HEK293 (cell line): Measurements from ENCODE around the gene NLGN1.

ENCODE experiments used
- CTCF ChIA-PET: fragments of 350-600 bp; formaldehyde crosslinking; extraction: SDS; loops from one replicate; lab custom pipeline; 2021; ENCODE audit warnings: antibody characterized with exemption; lab: Yijun Ruan, JAX
- POLR2A ChIA-PET: fragments of 300-600 bp; formaldehyde crosslinking; extraction: SDS; loops from one replicate; lab custom pipeline; 2020; ENCODE audit warnings: antibody characterized with exemption, inconsistent platforms; lab: Yijun Ruan, JAX
- H3K27ac ChIP-seq: fragments of 200-500 bp; sonication (Bioruptor generic); 2 replicates; pipeline ENCODE4 v1.5.1; 2014; ENCODE audit warnings: low read depth, low read length, control low read depth, inconsistent platforms; ENCODE audit errors: extremely low read depth
- H3K36me3 ChIP-seq, 2 experiments: fragments of 200-500 bp in 1 of 2; sonication (Bioruptor generic) in 1 of 2; 1 replicate in 1 of 2; 2 replicates in 1 of 2; pipeline ENCODE4 v1.5.1; 2014 to 2017; ENCODE audit warnings: inconsistent platforms in 2 of 2, low read length in 2 of 2; ENCODE audit not compliant: control insufficient read depth in 2 of 2, insufficient read depth in 1 of 2
- H3K4me1 ChIP-seq: fragments of 200-500 bp; sonication (Bioruptor generic); 2 replicates; pipeline ENCODE4 v1.5.1; 2014; ENCODE audit warnings: mild to moderate bottlenecking, low read length, inconsistent platforms; ENCODE audit not compliant: control insufficient read depth, insufficient read depth
- H3K4me3 ChIP-seq: 2 replicates; pipeline ENCODE4 v1.5.1; 2011; ENCODE audit warnings: low read depth, mild to moderate bottlenecking, control low read depth, low read length, moderate library complexity
- H3K9me3 ChIP-seq: fragments of 200-500 bp; sonication (Bioruptor generic); 2 replicates; pipeline ENCODE4 v1.5.1; 2014; ENCODE audit warnings: low read depth, low read length, inconsistent platforms; ENCODE audit not compliant: control insufficient read depth, insufficient read depth
- BCL11A ChIP-seq: fragments of 450-650 bp; formaldehyde crosslinking; IDR thresholded peaks from 2 replicates; pipeline ENCODE4 v1.5.1; 2016; ENCODE audit warnings: low read depth, missing biosample characterization, missing genetic modification characterization
- EGR2 ChIP-seq: fragments of 450-650 bp; formaldehyde crosslinking; IDR thresholded peaks from 2 replicates; pipeline ENCODE4 v1.5.1; 2016; ENCODE audit warnings: low read depth, missing biosample characterization, missing genetic modification characterization
- HOXA7 ChIP-seq: sonication (generic); formaldehyde crosslinking; IDR thresholded peaks from 2 replicates; pipeline ENCODE4 v1.8.1; 2022; ENCODE audit warnings: missing genetic modification reagents, borderline replicate concordance
- HOXC10 ChIP-seq: sonication (generic); formaldehyde crosslinking; IDR thresholded peaks from 2 replicates; pipeline ENCODE4 v1.8.1; 2023; ENCODE audit warnings: mild to moderate bottlenecking, missing genetic modification reagents
- MZF1 ChIP-seq: fragments of 450-650 bp; formaldehyde crosslinking; IDR thresholded peaks from 2 replicates; pipeline ENCODE4 v1.5.1; 2017; ENCODE audit warnings: missing biosample characterization, missing genetic modification characterization, borderline replicate concordance
- ZFP3 ChIP-seq: fragments of 450-650 bp; formaldehyde crosslinking; IDR thresholded peaks from 2 replicates; pipeline ENCODE4 v1.5.1; 2016; ENCODE audit warnings: low read depth, missing biosample characterization, missing genetic modification characterization
- ZFP41 ChIP-seq: fragments of 450-650 bp; formaldehyde crosslinking; IDR thresholded peaks from 2 replicates; pipeline ENCODE4 v1.5.1; 2016; ENCODE audit warnings: missing biosample characterization, missing genetic modification characterization, borderline replicate concordance
- ZNF121 ChIP-seq: fragments of 450-650 bp; formaldehyde crosslinking; IDR thresholded peaks from 2 replicates; pipeline ENCODE4 v1.5.1; 2016; ENCODE audit warnings: missing biosample characterization, missing genetic modification characterization
- ZNF140 ChIP-seq: fragments of 450-650 bp; formaldehyde crosslinking; IDR thresholded peaks from 2 replicates; pipeline ENCODE4 v1.5.1; 2016; ENCODE audit warnings: missing biosample characterization, missing genetic modification characterization
- ZNF174 ChIP-seq: fragments of 450-650 bp; formaldehyde crosslinking; IDR thresholded peaks from 2 replicates; pipeline ENCODE4 v1.5.0; 2017; ENCODE audit warnings: missing biosample characterization, mild to moderate bottlenecking, missing genetic modification characterization
- ZNF184 ChIP-seq: fragments of 450-650 bp; IDR thresholded peaks from 2 replicates; pipeline ENCODE4 v1.5.1; 2018; ENCODE audit warnings: missing biosample characterization, mild to moderate bottlenecking, missing genetic modification characterization
- ZNF211 ChIP-seq: fragments of 450-650 bp; formaldehyde crosslinking; IDR thresholded peaks from 2 replicates; pipeline ENCODE4 v1.5.1; 2016; ENCODE audit warnings: low read depth, missing biosample characterization, missing genetic modification characterization
- ZNF302 ChIP-seq: fragments of 450-650 bp; formaldehyde crosslinking; IDR thresholded peaks from 2 replicates; pipeline ENCODE4 v1.5.1; 2016; ENCODE audit warnings: missing biosample characterization, missing genetic modification characterization, low read depth
- ZNF324 ChIP-seq: fragments of 450-650 bp; formaldehyde crosslinking; IDR thresholded peaks from 2 replicates; pipeline ENCODE4 v1.5.1; 2016; ENCODE audit warnings: missing biosample characterization, missing genetic modification characterization
- ZNF366 ChIP-seq: fragments of 450-650 bp; formaldehyde crosslinking; conservative IDR thresholded peaks from 2 replicates; pipeline ENCODE4 v1.5.1; 2016; ENCODE audit warnings: missing biosample characterization, missing genetic modification characterization
- ZNF394 ChIP-seq: fragments of 450-650 bp; formaldehyde crosslinking; IDR thresholded peaks from 2 replicates; pipeline ENCODE4 v1.5.1; 2016; ENCODE audit warnings: missing biosample characterization, missing genetic modification characterization, mild to moderate bottlenecking, moderate library complexity, borderline replicate concordance
- ZNF404 ChIP-seq: fragments of 450-650 bp; formaldehyde crosslinking; IDR thresholded peaks from 2 replicates; pipeline ENCODE4 v1.5.1; 2017; ENCODE audit warnings: missing biosample characterization, missing genetic modification characterization
- ZNF514 ChIP-seq: fragments of 450-650 bp; formaldehyde crosslinking; IDR thresholded peaks from 2 replicates; pipeline ENCODE4 v1.5.1; 2016; ENCODE audit warnings: missing biosample characterization, missing genetic modification characterization
- ZNF529 ChIP-seq: fragments of 450-650 bp; formaldehyde crosslinking; IDR thresholded peaks from 2 replicates; pipeline ENCODE4 v1.5.1; 2017; ENCODE audit warnings: missing genetic modification characterization, missing biosample characterization; ENCODE audit not compliant: insufficient replicate concordance
- ZNF548 ChIP-seq: fragments of 450-650 bp; formaldehyde crosslinking; IDR thresholded peaks from 2 replicates; pipeline ENCODE4 v1.5.1; 2016; ENCODE audit warnings: missing biosample characterization, missing genetic modification characterization
- ZNF707 ChIP-seq: fragments of 450-650 bp; formaldehyde crosslinking; IDR thresholded peaks from 2 replicates; pipeline ENCODE4 v1.5.1; 2016; ENCODE audit warnings: missing biosample characterization, missing genetic modification characterization
- ZNF76 ChIP-seq: fragments of 450-650 bp; formaldehyde crosslinking; IDR thresholded peaks from 2 replicates; pipeline ENCODE4; 2016; ENCODE audit warnings: low read depth, missing biosample characterization, missing genetic modification characterization, borderline replicate concordance
- TF ChIP-seq, protein P1 (sequence below): fragments of 450-650 bp; formaldehyde crosslinking; IDR thresholded peaks from 2 replicates; pipeline ENCODE4 v1.5.1; 2017; ENCODE audit warnings: missing biosample characterization, missing genetic modification characterization
- TF ChIP-seq, protein P2 (sequence below): fragments of 450-650 bp; formaldehyde crosslinking; IDR thresholded peaks from 2 replicates; pipeline ENCODE4 v1.5.0; 2017; ENCODE audit warnings: missing biosample characterization, missing genetic modification characterization, borderline replicate concordance
- TF ChIP-seq, protein P3 (sequence below): fragments of 450-650 bp; formaldehyde crosslinking; IDR thresholded peaks from 2 replicates; pipeline ENCODE4; 2016; ENCODE audit warnings: missing biosample characterization, missing genetic modification characterization
- TF ChIP-seq, protein P4 (sequence below): fragments of 450-650 bp; formaldehyde crosslinking; IDR thresholded peaks from 2 replicates; pipeline ENCODE4 v1.5.1; 2016; ENCODE audit warnings: missing biosample characterization, missing genetic modification characterization

Gene NLGN1

DNA sequence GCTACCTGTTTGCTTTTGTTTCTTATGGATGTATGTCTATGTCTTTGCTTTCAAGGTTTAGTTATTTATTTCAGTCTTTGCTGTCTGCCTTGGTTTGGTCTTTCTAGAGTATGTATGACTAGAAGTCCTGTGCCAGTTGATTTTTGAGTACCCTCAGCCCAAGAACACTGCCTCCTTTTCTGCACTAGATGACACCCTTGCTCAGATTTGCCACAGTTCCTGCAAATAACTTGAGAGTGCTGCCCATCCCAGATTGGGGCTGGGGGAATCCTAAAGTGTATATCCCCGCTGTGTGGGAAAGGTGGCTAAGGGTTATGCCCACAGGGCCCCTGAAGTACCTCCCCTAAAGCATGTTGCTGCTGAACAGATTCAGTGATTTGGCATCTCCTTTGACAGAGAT, 32.0 kb downstream of the NLGN1 start:
- ChIA-PET POLR2A (no interaction called here), CTCF (no interaction called here)
- TF ChIP-seq HOXA7 (CRISPR knock-in tag) (no peak), ZNF140 (no peak), ZNF211 (tag by site-specific recombination) (no peak), ZNF394 (tag by site-specific recombination) (no peak), ZNF514 (tag by site-specific recombination) (no peak), ZNF366 (tag by site-specific recombination) (no peak), ZNF302 (tag by site-specific recombination) (no peak)
- TF ChIP-seq, protein P1, sequence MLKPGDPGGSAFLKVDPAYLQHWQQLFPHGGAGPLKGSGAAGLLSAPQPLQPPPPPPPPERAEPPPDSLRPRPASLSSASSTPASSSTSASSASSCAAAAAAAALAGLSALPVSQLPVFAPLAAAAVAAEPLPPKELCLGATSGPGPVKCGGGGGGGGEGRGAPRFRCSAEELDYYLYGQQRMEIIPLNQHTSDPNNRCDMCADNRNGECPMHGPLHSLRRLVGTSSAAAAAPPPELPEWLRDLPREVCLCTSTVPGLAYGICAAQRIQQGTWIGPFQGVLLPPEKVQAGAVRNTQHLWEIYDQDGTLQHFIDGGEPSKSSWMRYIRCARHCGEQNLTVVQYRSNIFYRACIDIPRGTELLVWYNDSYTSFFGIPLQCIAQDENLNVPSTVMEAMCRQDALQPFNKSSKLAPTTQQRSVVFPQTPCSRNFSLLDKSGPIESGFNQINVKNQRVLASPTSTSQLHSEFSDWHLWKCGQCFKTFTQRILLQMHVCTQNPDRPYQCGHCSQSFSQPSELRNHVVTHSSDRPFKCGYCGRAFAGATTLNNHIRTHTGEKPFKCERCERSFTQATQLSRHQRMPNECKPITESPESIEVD = no peak
- H3K36me3 ChIP-seq = no peaks in the 10 kb centered on the region
- no peak overlapping the region for H3K4me3 ChIP-seq
- no peak overlapping the region for H3K27ac ChIP-seq
- H3K9me3 ChIP-seq = no peaks in the 10 kb centered on the region
- no peaks in the 10 kb centered on the region for H3K4me1 ChIP-seq

- ChIA-PET CTCF (interaction anchor here (0.7 kb wide), 1 partner anchor 717 kb away, joined by 3 read pairs; no protein-coding TSS in a partner anchor), POLR2A (no interaction called here)
- Histone ChIP-seq H3K9me3 (no peaks in the 10 kb centered on the region), H3K36me3 (no peaks in the 10 kb centered on the region), H3K4me1 (no peaks in the 10 kb centered on the region), H3K4me3 (no peak overlapping the region), H3K27ac (no peak overlapping the region)
- TF ChIP-seq ZNF529 (tag by site-specific recombination) (no peak), ZNF121 (tag by site-specific recombination) (no peak), ZFP41 (no peak), ZNF184 (tag by site-specific recombination) (no peak), HOXC10 (no peak), EGR2 (tag by site-specific recombination) (no peak)
- TF ChIP-seq, protein P2, sequence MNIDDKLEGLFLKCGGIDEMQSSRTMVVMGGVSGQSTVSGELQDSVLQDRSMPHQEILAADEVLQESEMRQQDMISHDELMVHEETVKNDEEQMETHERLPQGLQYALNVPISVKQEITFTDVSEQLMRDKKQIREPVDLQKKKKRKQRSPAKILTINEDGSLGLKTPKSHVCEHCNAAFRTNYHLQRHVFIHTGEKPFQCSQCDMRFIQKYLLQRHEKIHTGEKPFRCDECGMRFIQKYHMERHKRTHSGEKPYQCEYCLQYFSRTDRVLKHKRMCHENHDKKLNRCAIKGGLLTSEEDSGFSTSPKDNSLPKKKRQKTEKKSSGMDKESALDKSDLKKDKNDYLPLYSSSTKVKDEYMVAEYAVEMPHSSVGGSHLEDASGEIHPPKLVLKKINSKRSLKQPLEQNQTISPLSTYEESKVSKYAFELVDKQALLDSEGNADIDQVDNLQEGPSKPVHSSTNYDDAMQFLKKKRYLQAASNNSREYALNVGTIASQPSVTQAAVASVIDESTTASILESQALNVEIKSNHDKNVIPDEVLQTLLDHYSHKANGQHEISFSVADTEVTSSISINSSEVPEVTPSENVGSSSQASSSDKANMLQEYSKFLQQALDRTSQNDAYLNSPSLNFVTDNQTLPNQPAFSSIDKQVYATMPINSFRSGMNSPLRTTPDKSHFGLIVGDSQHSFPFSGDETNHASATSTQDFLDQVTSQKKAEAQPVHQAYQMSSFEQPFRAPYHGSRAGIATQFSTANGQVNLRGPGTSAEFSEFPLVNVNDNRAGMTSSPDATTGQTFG (tag by site-specific recombination) = no peak
- TF ChIP-seq, protein P3, sequence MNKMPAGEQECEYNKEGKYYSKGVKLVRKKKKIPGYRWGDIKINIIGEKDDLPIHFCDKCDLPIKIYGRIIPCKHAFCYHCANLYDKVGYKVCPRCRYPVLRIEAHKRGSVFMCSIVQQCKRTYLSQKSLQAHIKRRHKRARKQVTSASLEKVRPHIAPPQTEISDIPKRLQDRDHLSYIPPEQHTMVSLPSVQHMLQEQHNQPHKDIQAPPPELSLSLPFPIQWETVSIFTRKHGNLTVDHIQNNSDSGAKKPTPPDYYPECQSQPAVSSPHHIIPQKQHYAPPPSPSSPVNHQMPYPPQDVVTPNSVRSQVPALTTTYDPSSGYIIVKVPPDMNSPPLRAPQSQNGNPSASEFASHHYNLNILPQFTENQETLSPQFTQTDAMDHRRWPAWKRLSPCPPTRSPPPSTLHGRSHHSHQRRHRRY = no peak
These were observed 33.0 kb downstream of the NLGN1 start for GRCh38 chr3:173430576-173430975.

DNA sequence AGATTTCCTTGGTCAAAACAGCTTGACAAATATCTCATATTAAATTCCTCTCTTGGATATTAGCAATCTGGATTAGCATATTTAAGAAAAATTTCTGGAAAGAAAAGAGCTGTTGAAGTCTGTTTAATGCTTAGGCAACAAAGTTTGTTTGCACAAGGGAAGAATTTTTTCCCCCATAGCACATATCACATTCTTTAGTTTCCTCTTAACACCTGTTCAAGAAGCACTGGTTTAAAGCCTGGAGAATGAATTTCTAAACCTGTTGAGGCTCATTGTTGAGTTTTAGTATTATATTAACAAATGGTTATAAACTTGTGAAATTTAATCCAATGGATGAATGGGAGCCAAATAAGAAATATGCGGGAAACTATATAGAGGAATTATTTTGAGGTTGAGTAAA, 41.5 kb downstream of the NLGN1 start:
- Histone ChIP-seq H3K27ac (no peak overlapping the region), H3K36me3 (no peaks in the 10 kb centered on the region), H3K9me3 (no peaks in the 10 kb centered on the region), H3K4me1 (no peaks in the 10 kb centered on the region), H3K4me3 (no peak overlapping the region)
- CTCF ChIA-PET = interaction anchor here (0.6 kb wide), 1 partner anchor 109 kb away, joined by 3 read pairs; no protein-coding TSS in a partner anchor
- POLR2A ChIA-PET = no interaction called here
- TF ChIP-seq ZNF324 (no peak), BCL11A (tag by site-specific recombination) (no peak), ZFP3 (tag by site-specific recombination) (no peak), ZNF174 (tag by site-specific recombination) (no peak), MZF1 (tag by site-specific recombination) (no peak), ZNF514 (tag by site-specific recombination) (no peak), ZNF404 (no peak), ZNF707 (tag by site-specific recombination) (no peak), ZNF76 (no peak), ZNF548 (no peak)
- TF ChIP-seq, protein P4, sequence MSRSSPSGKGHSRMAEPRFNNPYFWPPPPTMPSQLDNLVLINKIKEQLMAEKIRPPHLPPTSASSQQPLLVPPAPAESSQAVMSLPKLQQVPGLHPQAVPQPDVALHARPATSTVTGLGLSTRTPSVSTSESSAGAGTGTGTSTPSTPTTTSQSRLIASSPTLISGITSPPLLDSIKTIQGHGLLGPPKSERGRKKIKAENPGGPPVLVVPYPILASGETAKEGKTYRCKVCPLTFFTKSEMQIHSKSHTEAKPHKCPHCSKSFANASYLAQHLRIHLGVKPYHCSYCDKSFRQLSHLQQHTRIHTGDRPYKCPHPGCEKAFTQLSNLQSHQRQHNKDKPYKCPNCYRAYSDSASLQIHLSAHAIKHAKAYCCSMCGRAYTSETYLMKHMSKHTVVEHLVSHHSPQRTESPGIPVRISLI (tag by site-specific recombination) = no peak
